HepG2 (cell line): Measurements from ENCODE around the gene IL17C. TPM values are rescaled to one million over a fixed set of nuclear protein-coding genes. Genes with fewer than 3 reads are reported as not detected.

ENCODE experiments used
- JDP2 ChIP-seq: sonication (generic); formaldehyde crosslinking; IDR thresholded peaks from 2 replicates; pipeline ENCODE4 v1.8.1; 2022; ENCODE audit warnings: missing genetic modification reagents, borderline replicate concordance
- KMT2B ChIP-seq: IDR thresholded peaks from 2 replicates; pipeline ENCODE4 v1.6.1; 2016; ENCODE audit warnings: missing genetic modification reagents, missing compliant biosample characterization
- MIER2 ChIP-seq: IDR thresholded peaks from 2 replicates; pipeline ENCODE4 v1.6.1; 2016; ENCODE audit warnings: missing biosample characterization, missing genetic modification reagents
- NFE2L1 ChIP-seq: sonication (generic); formaldehyde crosslinking; IDR thresholded peaks from 2 replicates; pipeline ENCODE4 v1.4.0; 2020; ENCODE audit warnings: missing genetic modification reagents, mild to moderate bottlenecking, borderline replicate concordance
- SAP130 ChIP-seq: IDR thresholded peaks from 2 replicates; pipeline ENCODE4 v1.6.1; 2016; ENCODE audit warnings: low read depth
- THAP8 ChIP-seq: sonication (generic); formaldehyde crosslinking; IDR thresholded peaks from 2 replicates; pipeline ENCODE4 v1.5.1; 2020; ENCODE audit warnings: missing genetic modification reagents, mild to moderate bottlenecking, borderline replicate concordance
- TOPORS ChIP-seq: sonication (generic); formaldehyde crosslinking; IDR thresholded peaks from 2 replicates; pipeline ENCODE4 v1.8.0; 2023; ENCODE audit warnings: mild to moderate bottlenecking, missing genetic modification reagents
- XRCC5 ChIP-seq: fragments of 200-400 bp; formaldehyde crosslinking; optimal IDR thresholded peaks from 2 replicates; pipeline ENCODE3; 2017; ENCODE audit warnings: mild to moderate bottlenecking, low read length
- ZBTB2 ChIP-seq: sonication (generic); formaldehyde crosslinking; IDR thresholded peaks from 2 replicates; pipeline ENCODE4 v1.8.0; 2022; ENCODE audit warnings: low read depth, missing genetic modification reagents
- ZBTB33 ChIP-seq: sonication (generic); formaldehyde crosslinking; IDR thresholded peaks from 2 replicates; pipeline ENCODE4 v1.4.0; 2020; ENCODE audit warnings: missing genetic modification reagents
- ZBTB4 ChIP-seq: sonication (generic); formaldehyde crosslinking; IDR thresholded peaks from 2 replicates; pipeline ENCODE4 v1.4.0; 2020; ENCODE audit warnings: missing genetic modification reagents, mild to moderate bottlenecking, borderline replicate concordance
- ZFP37 ChIP-seq: sonication (generic); formaldehyde crosslinking; IDR thresholded peaks from 2 replicates; pipeline ENCODE4 v1.4.0; 2020; ENCODE audit warnings: missing genetic modification reagents, borderline replicate concordance
- ZNF136 ChIP-seq: sonication (generic); formaldehyde crosslinking; IDR thresholded peaks from 2 replicates; pipeline ENCODE4 v1.8.1; 2022; ENCODE audit warnings: low read depth, mild to moderate bottlenecking, moderate library complexity, missing genetic modification reagents
- ZNF574 ChIP-seq: sonication (generic); formaldehyde crosslinking; IDR thresholded peaks from 2 replicates; pipeline ENCODE4 v1.4.0; 2020; ENCODE audit warnings: missing genetic modification reagents
- ZNF687 ChIP-seq: sonication (generic); formaldehyde crosslinking; IDR thresholded peaks from 2 replicates; pipeline ENCODE4 v1.5.1; 2020; ENCODE audit warnings: mild to moderate bottlenecking, missing genetic modification reagents, moderate library complexity
- polyA plus RNA-seq, 8 experiments: library from polyadenylated mRNA; depleted of rRNA in 3 of 8; stranded (reverse) in 7 of 8; unstranded in 1 of 8; fragments of >200 nt; fragmentation: Illumina TruSeq in 4 of 8; extraction: Trizol in 4 of 8; gene quantifications; 2 replicates each; pipeline versions ENCODE4 v1.2.1 to v1.2.3, GENCODE V29; 2011 to 2016; ENCODE audit warnings: low read depth in 4 of 8, missing spikeins in 1 of 8, mixed read lengths in 1 of 8; ENCODE audit not compliant: insufficient read depth in 1 of 8
- total RNA-seq, 5 experiments: library from RNA; depleted of rRNA; stranded (reverse); fragments of >200 nt; fragmentation: Illumina TruSeq; extraction: Trizol; gene quantifications; 2 replicates each; pipeline ENCODE4 v1.2.3, GENCODE V29; 2016; ENCODE audit warnings: low read depth in 1 of 5

Gene IL17C
- total and polyA plus RNA-seq, 2 of the 13 experiments (the other 11 are each of a cell fraction or from before 2014, with no cell fraction given) = not detected

GRCh38 chr16:88628512-88628974 lies 9.8 kb upstream of the IL17C start (continued):
- peak; percentile 39; the same call in 1 of the 2 replicates for TF ChIP-seq SAP130
- TF ChIP-seq XRCC5 = peak; percentile 73
- peak; percentile 88; the same call in 1 of the 2 replicates for TF ChIP-seq ZBTB4 (CRISPR knock-in tag)
- peak; percentile 67 for TF ChIP-seq ZNF687
- no peak for TF ChIP-seq ZBTB2 (CRISPR knock-in tag)
- TF ChIP-seq ZBTB33 (CRISPR knock-in tag) = peak; percentile 99
- no peak for TF ChIP-seq ZNF136
- TF ChIP-seq KMT2B (CRISPR knock-in tag) = no peak
- TF ChIP-seq JDP2 = no peak
- TF ChIP-seq NFE2L1 (CRISPR knock-in tag) = no peak
- no peak for TF ChIP-seq TOPORS
- no peak for TF ChIP-seq ZFP37
- TF ChIP-seq MIER2 (CRISPR knock-in tag) = no peak
- peak; percentile 96 for TF ChIP-seq ZNF574
- no peak for TF ChIP-seq THAP8 (CRISPR knock-in tag)
